OCI-LY7 (cell line): ENCODE data around the gene RNF212. TPM values are rescaled to one million over a fixed set of nuclear protein-coding genes. Genes with fewer than 3 reads are reported as not detected.
"Not testable (repeated sequence)": the region's sequence is repeated elsewhere in the genome, so short reads cannot be mapped to it uniquely, and the experiment has no call there.

Experiments
- BruUV-seq: library from RNA; stranded (reverse); fragments of 400-500 nt; replicated peaks from 2 replicates; lab custom pipeline; 2021; lab: Mats Ljungman, UMichigan
- CTCF ChIA-PET: fragments of 300-600 bp; sonication (Branson Sonifier 250); formaldehyde crosslinking; loops from one replicate; lab custom pipeline; 2022; ENCODE audit warnings: antibody characterized with exemption; ENCODE audit not compliant: unreplicated experiment; lab: Charles Lee
- POLR2A ChIA-PET: fragments of 300-600 bp; sonication (Branson Sonifier 250); formaldehyde crosslinking; loops from one replicate; lab custom pipeline; 2022; ENCODE audit warnings: antibody characterized with exemption; lab: Charles Lee
- DNase-seq: peaks from one replicate; pipeline ENCODE4 v3.0.0-alpha.2; 2015; ENCODE audit warnings: low spot score
- H2AFZ ChIP-seq: fragments of 200-600 bp; sonication (generic), shearing (Covaris generic); 2 replicates; pipeline ENCODE4 v1.6.1; 2014; ENCODE audit warnings: mild to moderate bottlenecking, antibody characterized with exemption, low read length, moderate library complexity
- H3K27ac ChIP-seq: fragments of 200-600 bp; sonication (generic); 2 replicates; pipeline ENCODE4 v1.5.1; 2014; ENCODE audit warnings: mixed run types, low read depth, mild to moderate bottlenecking, moderate library complexity, low read length, inconsistent platforms; ENCODE audit not compliant: poor library complexity, severe bottlenecking
- H3K36me3 ChIP-seq: fragments of 200-600 bp; sonication (generic); 2 replicates; pipeline ENCODE4 v1.6.1; 2014; ENCODE audit warnings: mild to moderate bottlenecking, antibody characterized with exemption, low read length, moderate library complexity, mixed read lengths; ENCODE audit not compliant: insufficient read depth
- H3K4me1 ChIP-seq: fragments of 200-600 bp; sonication (generic); 2 replicates; pipeline ENCODE4 v1.5.1; 2014; ENCODE audit warnings: mild to moderate bottlenecking, low read length; ENCODE audit not compliant: insufficient read depth, poor library complexity, severe bottlenecking
- H3K4me2 ChIP-seq: fragments of 200-600 bp; sonication (generic); 2 replicates; pipeline ENCODE4 v1.6.1; 2014; ENCODE audit warnings: mild to moderate bottlenecking, low read length
- H3K4me3 ChIP-seq: fragments of 200-600 bp; sonication (generic); 2 replicates; pipeline ENCODE4 v1.5.1; 2014; ENCODE audit warnings: mild to moderate bottlenecking, low read depth, low read length; ENCODE audit not compliant: poor library complexity, severe bottlenecking
- H3K79me2 ChIP-seq: fragments of 200-600 bp; sonication (generic); 2 replicates; pipeline ENCODE4 v1.6.1; 2016; ENCODE audit warnings: low read depth, mild to moderate bottlenecking, low read length, moderate library complexity, mixed read lengths; ENCODE audit not compliant: insufficient read depth
- H3K9me2 ChIP-seq: fragments of 200-600 bp; sonication (generic); 2 replicates; pipeline ENCODE4 v1.6.1; 2016; ENCODE audit warnings: mild to moderate bottlenecking, low read length, mixed read lengths; ENCODE audit not compliant: insufficient read depth
- H3K9me3 ChIP-seq: fragments of 200-600 bp; sonication (generic); 2 replicates; pipeline ENCODE4 v1.6.1; 2014; ENCODE audit warnings: mild to moderate bottlenecking, mixed run types, low read length, mixed read lengths
- H4K20me1 ChIP-seq: fragments of 200-600 bp; sonication (generic); 2 replicates; pipeline ENCODE4 v1.6.1; 2014; ENCODE audit warnings: mild to moderate bottlenecking, antibody characterized with exemption, low read length, moderate library complexity, mixed read lengths; ENCODE audit not compliant: insufficient read depth
- CTCF ChIP-seq: fragments of 200-600 bp; sonication (generic); conservative IDR thresholded peaks from 2 replicates; pipeline ENCODE4 v1.5.1; 2014; ENCODE audit warnings: mild to moderate bottlenecking, antibody characterized with exemption, low read length, moderate library complexity, mixed read lengths
- EZH2phosphoT487 ChIP-seq: fragments of 200-600 bp; sonication (generic); IDR thresholded peaks from 2 replicates; pipeline ENCODE4 v1.6.1; 2018; ENCODE audit warnings: low read depth, borderline replicate concordance, mild to moderate bottlenecking, mixed run types, antibody characterized with exemption, low read length, moderate library complexity, mixed read lengths
- intact Hi-C: fragments of 100-400 bp; cut with micrococcal nuclease; formaldehyde crosslinking; loops from one replicate; pipeline ENCODE4 v1.10.0; 2022; ENCODE audit not compliant: unreplicated experiment
- total RNA-seq, 2 experiments: library from RNA; depleted of rRNA in 1 of 2; stranded (reverse); fragments of >200 nt in 1 of 2; shearing (Covaris generic) in 1 of 2; gene quantifications; 2 replicates each; pipeline ENCODE4 v1.2.3, GENCODE V29; 2014 to 2022

Gene RNF212
- total RNA-seq, 2 experiments from 2014 or later, result not detected

GRCh38 chr4:1056671-1057402 is 56.5 kb downstream of the RNF212 start:
- H3K9me2 ChIP-seq, result no peaks in the 10 kb centered on the region
- no TSS peak for BruUV-seq
- no peaks in the 10 kb centered on the region for H3K9me3 ChIP-seq
- TF ChIP-seq CTCF (no peak), EZH2phosphoT487 (no peak)
- ChIA-PET POLR2A (no interaction called here), CTCF (no interaction called here)
- no peak for DNase-seq
- H3K36me3 ChIP-seq, result no peaks in the 10 kb centered on the region
- peak overlapping the region; percentile 61; the same call in 1 of the 2 replicates for H3K4me2 ChIP-seq
- H3K4me3 ChIP-seq, result no peak overlapping the region
- intact Hi-C loops, result no loop called here
- H3K27ac ChIP-seq, result no peak overlapping the region
- H4K20me1 ChIP-seq, result no peaks in the 10 kb centered on the region
- peaks cover 15% of the 10 kb centered on the region for H3K4me1 ChIP-seq
- peak overlapping the region; percentile 99; the same call in 1 of the 2 replicates for H2AFZ ChIP-seq
- H3K79me2 ChIP-seq, result no peaks in the 10 kb centered on the region

- ChIA-PET POLR2A (no interaction called here), CTCF (no interaction called here)
- H3K79me2 ChIP-seq, result no peaks in the 10 kb centered on the region
- no peaks in the 10 kb centered on the region for H3K9me2 ChIP-seq
- H3K4me1 ChIP-seq, result peaks cover 15% of the 10 kb centered on the region
- intact Hi-C loops, result no loop called here
- H3K27ac ChIP-seq, result peak overlapping the region; percentile 40
- peak; percentile 80 for DNase-seq
- H3K9me3 ChIP-seq, result no peaks in the 10 kb centered on the region
- TF ChIP-seq CTCF (no peak), EZH2phosphoT487 (no peak)
- BruUV-seq, result no TSS peak
- H3K4me3 ChIP-seq, result peak overlapping the region; percentile 60
- no peaks in the 10 kb centered on the region for H3K36me3 ChIP-seq
- no peaks in the 10 kb centered on the region for H4K20me1 ChIP-seq
- peak overlapping the region; percentile 61 for H3K4me2 ChIP-seq
- peak overlapping the region; percentile 99 for H2AFZ ChIP-seq
Observed at GRCh38 chr4:1055721-1056590, 57.4 kb downstream of the RNF212 start.

GRCh38 chr4:1055243-1055701 is 58.1 kb downstream of the RNF212 start:
- H3K4me2 ChIP-seq, result peak overlapping the region; percentile 61
- H3K9me3 ChIP-seq, H3K79me2 ChIP-seq, POLR2A ChIA-PET, intact Hi-C loops, H4K20me1 ChIP-seq, H3K36me3 ChIP-seq, BruUV-seq, H3K9me2 ChIP-seq, DNase-seq: not testable (repeated sequence)
- peak overlapping the region; percentile 60 for H3K4me3 ChIP-seq
- H3K4me1 ChIP-seq, result peaks cover 15% of the 10 kb centered on the region
- CTCF ChIA-PET, result interaction anchor here (0.6 kb wide), 1 partner anchor 76 kb away, joined by 4 read pairs; no protein-coding TSS in a partner anchor
- peak overlapping the region; percentile 40 for H3K27ac ChIP-seq
- peak overlapping the region; percentile 99 for H2AFZ ChIP-seq

- H3K9me3 ChIP-seq, H2AFZ ChIP-seq, BruUV-seq, H3K4me2 ChIP-seq, intact Hi-C loops, H3K79me2 ChIP-seq, POLR2A ChIA-PET, H3K36me3 ChIP-seq, DNase-seq, H3K27ac ChIP-seq, H3K4me3 ChIP-seq, H4K20me1 ChIP-seq, H3K9me2 ChIP-seq: not testable (repeated sequence)
- CTCF ChIA-PET, result interaction anchor here (0.6 kb wide), 1 partner anchor 76 kb away, joined by 4 read pairs; no protein-coding TSS in a partner anchor
- H3K4me1 ChIP-seq, result peaks cover 15% of the 10 kb centered on the region
Observed at GRCh38 chr4:1054696-1055242, 58.6 kb downstream of the RNF212 start.
